SK-N-SH (cell line): ENCODE data around the gene SNX3. TPM values are rescaled to one million over a fixed set of nuclear protein-coding genes. Genes with fewer than 3 reads are reported as not detected.

Experiments used
- CTCF ChIA-PET: fragments of 300-600, 350-600 bp; formaldehyde crosslinking; extraction: SDS; loops from one replicate; lab custom pipeline; 2021; lab: Yijun Ruan, JAX
- POLR2A ChIA-PET: fragments of 350-600 bp; sonication (Branson Sonifier 250); formaldehyde crosslinking; extraction: SDS; loops from one replicate; lab custom pipeline; 2020; ENCODE audit warnings: antibody characterized with exemption, inconsistent platforms; lab: Yijun Ruan, JAX
- DNase-seq: peaks from one replicate; pipeline ENCODE4 v3.0.0; 2012
- H2AFZ ChIP-seq: fragments of 200-600 bp; sonication (generic); 2 replicates; pipeline ENCODE4 v1.8.1; 2016; ENCODE audit warnings: antibody characterized with exemption, mild to moderate bottlenecking, low read depth
- H3F3A ChIP-seq: fragments of 200-600 bp; sonication (generic); replicated peaks from 2 replicates; pipeline ENCODE3; 2016; ENCODE audit warnings: antibody characterized with exemption, mild to moderate bottlenecking; ENCODE audit not compliant: insufficient read depth
- H3K27ac ChIP-seq, 2 experiments: fragments of 200-500 bp in 1 of 2; fragments of 200-600 bp in 1 of 2; sonication (Bioruptor generic) in 1 of 2; sonication (generic), shearing (Covaris generic) in 1 of 2; 2 replicates each; pipeline versions ENCODE4 v1.5.1 to v1.6.1; 2014 to 2016; ENCODE audit warnings: low read depth in 2 of 2, inconsistent platforms in 1 of 2, low read length in 1 of 2, mild to moderate bottlenecking in 1 of 2, mixed read lengths in 1 of 2
- H3K27me3 ChIP-seq: fragments of 200-600 bp; sonication (generic), shearing (Covaris generic); 2 replicates; pipeline ENCODE4 v1.6.1; 2016; ENCODE audit warnings: mixed run types; ENCODE audit not compliant: insufficient read depth
- H3K36me3 ChIP-seq, 2 experiments: fragments of 200-500 bp in 1 of 2; fragments of 200-600 bp in 1 of 2; sonication (Bioruptor generic) in 1 of 2; sonication (generic) in 1 of 2; replicated peaks in 1 of 2; 2 replicates each; pipeline versions ENCODE3 to v1.5.1; 2014 to 2016; ENCODE audit warnings: low read length in 1 of 2, mild to moderate bottlenecking in 1 of 2; ENCODE audit not compliant: insufficient read depth in 2 of 2, control insufficient read depth in 1 of 2
- H3K4me1 ChIP-seq, 2 experiments: fragments of 200-500 bp in 1 of 2; fragments of 200-600 bp in 1 of 2; sonication (Bioruptor generic) in 1 of 2; sonication (generic), shearing (Covaris generic) in 1 of 2; 2 replicates each; pipeline versions ENCODE4 v1.5.1 to v1.6.1; 2014 to 2016; ENCODE audit warnings: low read depth in 1 of 2, low read length in 1 of 2, mixed run types in 1 of 2; ENCODE audit not compliant: insufficient read depth in 2 of 2, control insufficient read depth in 1 of 2
- H3K4me2 ChIP-seq: fragments of 200-600 bp; sonication (generic), shearing (Covaris generic); 2 replicates; pipeline ENCODE4 v1.6.1; 2017; ENCODE audit warnings: mixed run types
- H3K4me3 ChIP-seq, 2 experiments: fragments of 200-500 bp in 1 of 2; fragments of 200-600 bp in 1 of 2; sonication (Bioruptor generic) in 1 of 2; sonication (generic), shearing (Covaris generic) in 1 of 2; 2 replicates each; pipeline versions ENCODE4 v1.5.1 to v1.8.1; 2014 to 2016; ENCODE audit warnings: low read depth in 2 of 2, inconsistent platforms in 1 of 2, low read length in 1 of 2, mild to moderate bottlenecking in 1 of 2, mixed read lengths in 1 of 2, moderate library complexity in 1 of 2
- H3K79me2 ChIP-seq: fragments of 200-600 bp; sonication (generic); 2 replicates; pipeline ENCODE4 v1.8.1; 2017; ENCODE audit warnings: mild to moderate bottlenecking; ENCODE audit not compliant: insufficient read depth
- H3K9ac ChIP-seq: fragments of 200-600 bp; sonication (generic); 2 replicates; pipeline ENCODE4 v1.6.1; 2017; ENCODE audit warnings: mixed run types
- H3K9me2 ChIP-seq: fragments of 200-600 bp; sonication (generic); 2 replicates; pipeline ENCODE4 v1.6.1; 2017; ENCODE audit warnings: mixed run types
- H3K9me3 ChIP-seq: fragments of 200-600 bp; sonication (generic); 2 replicates; pipeline ENCODE4 v1.6.1; 2017; ENCODE audit warnings: mixed run types, mild to moderate bottlenecking, moderate library complexity
- H4K20me1 ChIP-seq: fragments of 200-600 bp; sonication (generic); 2 replicates; pipeline ENCODE4 v1.6.1; 2017; ENCODE audit warnings: mild to moderate bottlenecking, mixed run types; ENCODE audit not compliant: insufficient read depth
- CHD2 ChIP-seq: fragments of 150-350 bp; IDR thresholded peaks from 2 replicates; pipeline ENCODE4 v1.6.1; 2018; ENCODE audit warnings: low read length; ENCODE audit not compliant: partially characterized antibody
- CTCF ChIP-seq: fragments of 200-600 bp; sonication (generic); IDR thresholded peaks from 2 replicates; pipeline ENCODE4 v1.6.1; 2017; ENCODE audit warnings: antibody characterized with exemption, mild to moderate bottlenecking, moderate library complexity
- FOSL2 ChIP-seq: IDR thresholded peaks from 2 replicates; pipeline ENCODE4 v1.4.0; 2012; ENCODE audit warnings: low read depth, mild to moderate bottlenecking, moderate library complexity, borderline replicate concordance
- FOXM1 ChIP-seq: IDR thresholded peaks from 2 replicates; pipeline ENCODE4 v1.4.0; 2012; ENCODE audit warnings: low read depth, mild to moderate bottlenecking
- GABPA ChIP-seq: IDR thresholded peaks from 2 replicates; pipeline ENCODE4 v1.4.0; 2012; ENCODE audit warnings: low read depth, mild to moderate bottlenecking
- GATA2 ChIP-seq: sonication (generic); formaldehyde crosslinking; IDR thresholded peaks from 2 replicates; pipeline ENCODE4 v1.5.0; 2020; ENCODE audit warnings: mild to moderate bottlenecking, missing genetic modification reagents
- MAX ChIP-seq: IDR thresholded peaks from 2 replicates; pipeline ENCODE4 v1.4.0; 2012; ENCODE audit warnings: low read depth
- MEF2A ChIP-seq: IDR thresholded peaks from 2 replicates; pipeline ENCODE4 v1.4.0; 2012; ENCODE audit warnings: low read depth, borderline replicate concordance
- NRF1 ChIP-seq: IDR thresholded peaks from 2 replicates; pipeline ENCODE4 v1.6.1; 2012; ENCODE audit warnings: low read depth, mild to moderate bottlenecking, low read length
- PBX3 ChIP-seq: IDR thresholded peaks from 2 replicates; pipeline ENCODE4; 2012
- RAD21 ChIP-seq: IDR thresholded peaks from 2 replicates; pipeline ENCODE4 v1.6.1; 2012; ENCODE audit warnings: mild to moderate bottlenecking, low read length
- RCOR1 ChIP-seq: fragments of 150-350 bp; IDR thresholded peaks from 2 replicates; pipeline ENCODE4 v1.6.1; 2017; ENCODE audit warnings: antibody characterized with exemption, low read length
- RFX5 ChIP-seq: IDR thresholded peaks from 2 replicates; pipeline ENCODE4 v1.6.1; 2012; ENCODE audit warnings: mild to moderate bottlenecking, improper control_type of control experiment, low read length
- SMC3 ChIP-seq: IDR thresholded peaks from 2 replicates; pipeline ENCODE4 v1.6.1; 2012; ENCODE audit warnings: low read depth, low read length, improper control_type of control experiment
- TAF1 ChIP-seq: IDR thresholded peaks from 2 replicates; pipeline ENCODE4 v1.6.1; 2012; ENCODE audit warnings: low read depth, mild to moderate bottlenecking, low read length, moderate library complexity, borderline replicate concordance
- TCF12 ChIP-seq: IDR thresholded peaks from 2 replicates; pipeline ENCODE4 v1.4.0; 2012
- TEAD4 ChIP-seq: IDR thresholded peaks from 2 replicates; pipeline ENCODE4 v1.4.0; 2012; ENCODE audit warnings: mild to moderate bottlenecking, borderline replicate concordance; ENCODE audit not compliant: insufficient read depth
- USF2 ChIP-seq: fragments of 150-350 bp; IDR thresholded peaks from 2 replicates; pipeline ENCODE4 v1.6.1; 2017; ENCODE audit warnings: antibody characterized with exemption, low read length, low read depth, borderline replicate concordance
- YY1 ChIP-seq: IDR thresholded peaks from 2 replicates; pipeline ENCODE4 v1.4.0; 2012; ENCODE audit warnings: low read depth, mild to moderate bottlenecking
- WGBS: methylation state at CpG from one replicate; pipeline ENCODE4 v1.1.6; 2017; ENCODE audit warnings: low lambda C conversion rate; 5-methylcytosine and 5-hydroxymethylcytosine counted together
- polyA plus RNA-seq, 3 experiments: library from polyadenylated mRNA; depleted of rRNA; stranded (reverse); fragments of >200 nt; gene quantifications; 2 replicates each; pipeline ENCODE4 v1.2.3, GENCODE V29; 2012

Gene SNX3
- polyA plus RNA-seq, 1 of the 3 experiments (the other 2 are of a cell fraction): 105 TPM

GRCh38 chr6:108170332-108171290 lies 90.2 kb downstream of the SNX3 start:
- no peak overlapping the region for H3K4me2 ChIP-seq
- H3K27me3 ChIP-seq: peaks cover 16% of the 10 kb centered on the region; the same call in 1 of the 2 replicates
- CTCF ChIA-PET: interaction anchor here (2.5 kb wide), 1 partner anchor 9 kb away, joined by 11 read pairs; no protein-coding TSS in a partner anchor

More at GRCh38 chr6:108170332-108171290, 90.2 kb downstream of the SNX3 start:
- no peak overlapping the region for H2AFZ ChIP-seq
- H3K4me1 ChIP-seq: peaks cover 0 to 7% of the 10 kb centered on the region in 2 experiments; a peak in 1 of 4 replicates
- no peak overlapping the region for H3K27ac ChIP-seq
- TF ChIP-seq MAX (no peak), TCF12 (no peak), RFX5 (no peak), RCOR1 (no peak), FOXM1 (no peak), TEAD4 (no peak), GABPA (no peak), CHD2 (no peak), NRF1 (no peak), FOSL2 (no peak), CTCF (no peak), RAD21 (no peak), SMC3 (no peak), PBX3 (no peak), TAF1 (no peak), USF2 (no peak), MEF2A (no peak), YY1 (no peak), GATA2 (CRISPR knock-in tag) (no peak)
- H3F3A ChIP-seq: no peaks in the 10 kb centered on the region
- no peak overlapping the region for H3K9ac ChIP-seq
- H3K9me2 ChIP-seq: no peaks in the 10 kb centered on the region
- H4K20me1 ChIP-seq: no peaks in the 10 kb centered on the region
- no peak overlapping the region for H3K4me3 ChIP-seq
- no peaks in the 10 kb centered on the region for H3K9me3 ChIP-seq
- H3K79me2 ChIP-seq: no peaks in the 10 kb centered on the region
- DNase-seq: no peak
- WGBS: 89% methylated on average over 31 of the region's 31 CpGs
- no peaks in the 10 kb centered on the region for H3K36me3 ChIP-seq
- POLR2A ChIA-PET: no interaction called here
